T follicular helper cell (primary cell): ENCODE data around the gene MEGF9.
"Not testable (repeated sequence)": the region's sequence is repeated elsewhere in the genome, so short reads cannot be mapped to it uniquely, and the experiment has no call there.

ENCODE experiments used
- DNase-seq: peaks from one replicate; pipeline ENCODE4 v3.0.0-alpha.2; 2020; ENCODE audit warnings: low read depth

Gene MEGF9

DNA sequence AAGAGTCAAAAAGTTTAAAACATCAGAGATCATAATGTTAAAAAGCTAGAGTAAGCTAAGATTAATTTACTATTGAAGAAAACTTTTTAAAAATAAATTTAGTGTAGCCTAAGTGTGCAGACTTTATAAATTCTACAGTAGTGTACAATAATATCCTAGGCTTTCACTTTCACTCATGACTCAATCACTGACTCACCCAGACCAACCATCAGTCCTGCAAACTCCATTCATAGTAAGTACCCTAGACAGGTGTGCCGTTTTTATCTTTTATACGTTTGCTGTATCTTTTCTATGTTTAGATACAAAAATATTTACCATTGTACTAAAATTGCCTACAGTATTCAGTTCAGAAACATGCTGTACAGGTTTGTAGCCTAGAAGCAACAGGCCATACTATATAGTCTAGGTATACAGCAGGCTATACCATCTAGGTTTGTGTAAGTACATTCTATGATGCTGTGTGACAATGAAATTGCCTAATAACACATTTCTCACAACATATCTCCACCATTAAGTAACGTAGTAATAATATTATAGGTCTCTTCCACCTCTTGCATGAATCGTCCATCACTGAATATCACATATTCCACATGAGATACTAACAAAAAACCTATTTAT, 59.2 kb downstream of the MEGF9 start:
- DNase-seq = no peak

DNA sequence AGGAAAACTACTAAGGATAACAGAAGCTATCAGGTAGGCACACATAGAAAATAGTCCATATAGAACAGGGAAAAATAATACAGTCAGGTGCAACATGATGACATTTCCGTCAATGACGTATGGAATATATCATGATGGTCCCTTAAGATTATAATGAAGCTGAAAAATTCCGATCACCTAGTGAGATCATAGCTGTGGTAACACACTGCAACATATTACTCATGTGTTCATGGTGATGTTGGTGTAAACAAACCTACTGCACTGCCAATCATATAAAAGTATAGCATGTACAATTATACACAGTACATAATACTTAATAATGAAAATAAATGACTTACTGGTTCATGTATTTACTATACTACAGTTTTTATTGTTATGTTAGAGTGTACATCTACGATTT, 60.0 kb downstream of the MEGF9 start:
- no peak for DNase-seq

DNA sequence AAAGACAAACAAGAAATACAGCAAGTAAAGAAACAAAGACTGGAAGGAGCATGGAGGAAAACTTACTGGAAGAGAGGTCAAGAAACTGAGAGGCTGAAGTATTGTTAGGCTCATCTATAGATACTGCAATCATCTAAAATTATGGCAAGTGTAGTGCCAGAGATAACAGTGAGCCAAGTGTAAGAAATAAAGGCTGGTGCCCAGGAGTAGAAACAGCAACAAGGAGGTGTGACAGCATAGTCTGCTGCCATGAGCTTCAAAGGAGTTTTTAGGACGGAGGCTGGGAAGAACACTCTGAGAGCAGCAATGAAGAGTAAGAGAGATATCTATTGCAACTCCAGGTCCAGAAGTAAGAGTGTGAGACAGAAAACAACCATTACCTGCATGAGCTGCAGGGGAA, 60.5 kb downstream of the MEGF9 start:
- DNase-seq = no peak

DNA sequence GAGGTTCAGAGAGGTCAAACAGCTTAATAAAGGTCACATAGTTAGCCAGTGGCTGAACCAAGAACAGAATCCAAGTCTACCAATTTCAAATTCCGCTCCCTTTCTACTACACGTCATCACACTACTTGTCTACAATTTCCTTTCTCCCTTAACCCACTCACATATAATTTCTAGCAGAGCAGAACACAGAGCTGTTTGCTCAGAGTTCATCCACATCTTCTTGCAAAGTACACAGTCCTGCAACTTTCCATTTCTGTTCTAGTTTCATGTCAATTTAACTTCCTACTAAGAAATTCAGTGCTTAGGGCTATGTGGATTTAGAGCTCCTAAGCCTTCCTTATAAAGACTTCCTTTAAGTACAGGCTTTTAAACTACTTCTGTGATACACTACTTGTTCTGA, 61.3 kb downstream of the MEGF9 start:
- DNase-seq = no peak

DNA sequence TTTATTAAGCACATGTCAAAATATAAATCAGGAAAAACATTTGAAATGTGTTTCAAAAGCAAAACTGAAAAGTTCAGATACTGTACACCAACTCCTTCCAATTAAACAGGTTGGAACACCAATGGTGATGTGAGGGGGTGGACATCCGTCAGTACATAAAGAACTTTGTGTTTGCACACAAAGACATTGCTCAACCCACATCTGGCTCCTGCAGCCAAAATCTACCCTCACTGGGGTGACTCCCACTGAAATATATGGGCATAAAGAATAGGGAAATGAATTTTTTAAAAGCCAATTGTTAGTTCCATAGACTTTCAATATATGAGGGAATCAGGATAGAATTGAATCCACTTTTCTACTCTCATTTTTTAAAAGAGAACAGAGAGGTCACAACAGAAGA, 63.9 kb downstream of the MEGF9 start:
- DNase-seq = no peak

DNA sequence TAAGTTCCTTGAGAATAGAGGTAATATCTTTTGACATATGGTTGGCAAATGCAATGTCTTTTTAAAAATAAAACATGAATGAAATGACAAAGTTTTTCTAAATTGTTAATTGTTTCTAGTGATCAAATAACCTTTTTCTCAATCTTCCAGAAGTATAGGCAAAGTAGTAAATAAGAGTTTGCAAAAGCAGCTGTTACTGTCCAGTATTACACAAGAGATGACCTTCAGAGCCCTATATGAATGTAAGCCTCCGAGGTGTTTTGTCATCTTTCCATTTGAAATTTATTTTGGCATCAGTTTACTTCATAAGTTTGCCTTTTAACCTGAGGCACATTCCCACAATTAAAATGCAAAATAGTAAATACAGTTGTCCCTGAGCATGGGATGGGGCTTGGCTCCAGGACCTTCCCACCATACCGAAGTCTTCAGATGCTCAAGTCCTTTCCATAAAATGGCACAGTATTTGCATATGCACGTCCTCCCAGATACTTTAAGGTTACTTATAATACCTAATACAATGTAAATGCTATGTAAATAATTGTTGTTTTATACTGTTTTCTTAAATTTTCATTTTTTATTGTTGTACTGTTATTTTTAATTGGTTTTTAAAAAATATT, 65.6 kb downstream of the MEGF9 start:
- no peak for DNase-seq

DNA sequence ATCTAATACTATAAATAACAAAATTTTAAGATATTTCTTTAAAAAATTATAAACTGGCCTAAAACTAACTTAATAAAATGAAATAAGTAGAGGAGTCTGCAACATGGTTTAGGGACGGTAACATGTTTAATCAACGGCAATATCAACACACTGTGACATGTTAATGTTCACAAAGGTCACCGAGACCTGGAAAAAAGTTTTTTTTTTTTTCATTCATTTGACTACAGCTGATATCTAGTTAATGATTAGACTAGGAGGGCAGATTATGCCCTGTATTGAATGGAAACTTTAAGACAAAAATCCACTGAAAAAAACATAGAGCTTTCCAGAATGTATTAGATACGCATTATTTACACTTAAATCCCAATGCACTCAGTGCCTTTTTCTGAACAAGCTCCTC, 67.3 kb downstream of the MEGF9 start:
- no peak for DNase-seq

DNA sequence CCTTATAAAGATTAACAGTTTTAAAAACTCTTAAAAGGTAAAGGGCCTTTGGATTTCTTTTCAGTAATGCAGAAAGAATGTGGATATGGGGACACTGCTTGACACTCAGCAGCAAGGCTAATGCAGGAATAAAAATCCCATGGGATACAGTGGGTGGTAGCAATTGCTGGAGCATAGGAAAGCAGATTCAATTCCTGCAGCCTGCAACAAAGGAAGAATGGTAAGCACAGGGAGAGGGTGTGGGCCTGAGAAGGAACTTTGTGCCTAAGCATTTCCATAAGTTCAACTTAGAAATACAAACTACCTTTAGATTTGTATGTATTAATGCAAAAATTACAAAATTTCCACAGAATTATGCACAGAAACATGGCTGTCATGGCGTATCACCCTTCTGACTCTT, 68.5 kb downstream of the MEGF9 start:
- DNase-seq = no peak

DNA sequence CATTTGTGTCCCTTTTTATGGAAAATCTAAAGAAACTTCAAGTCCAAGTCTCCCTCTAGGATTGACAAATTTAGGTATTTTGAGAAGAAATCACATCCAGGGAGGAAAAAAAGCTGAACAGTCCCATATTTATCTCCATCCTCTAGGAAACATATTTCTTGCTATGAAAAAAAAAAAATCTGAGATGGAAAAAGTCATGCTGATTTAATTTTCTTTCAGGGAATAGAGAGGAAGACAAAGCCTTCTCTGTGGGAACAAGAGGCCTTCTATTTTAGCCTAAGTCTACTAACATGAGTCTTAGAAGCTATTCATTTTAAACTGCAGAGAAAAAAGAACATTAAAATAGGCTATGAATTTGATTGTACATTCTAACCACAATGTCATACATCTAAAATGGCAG, 71.2 kb downstream of the MEGF9 start:
- DNase-seq = no peak

DNA sequence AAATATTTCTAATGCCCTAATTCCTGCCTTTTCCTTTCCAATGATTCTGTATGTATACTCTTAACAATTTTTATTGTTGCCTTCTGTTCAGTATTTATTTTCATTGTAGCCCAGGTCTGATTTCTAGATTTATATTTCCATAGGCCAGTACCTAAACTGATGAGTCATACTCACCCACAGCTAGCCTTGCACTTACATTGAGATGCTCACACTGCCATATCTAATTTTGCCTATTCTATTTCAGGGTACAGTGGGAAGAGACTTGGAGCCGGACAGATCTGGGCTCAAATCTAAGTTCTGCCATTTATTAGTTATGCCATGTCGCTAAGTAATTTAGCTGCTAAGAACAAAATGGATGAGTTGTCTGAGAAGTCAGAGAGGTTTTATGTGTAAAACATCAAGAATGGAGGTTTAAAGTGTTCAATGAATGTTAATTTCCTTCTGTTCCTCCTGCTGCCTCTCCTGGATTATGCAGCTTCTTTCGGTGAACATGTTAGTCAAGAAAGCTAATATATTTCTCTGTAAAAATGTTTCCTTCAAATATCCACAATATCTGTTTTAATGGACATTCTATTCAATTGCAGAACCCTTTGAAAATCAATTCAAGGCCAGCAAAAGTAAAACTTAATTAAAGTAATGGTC, 72.0 kb downstream of the MEGF9 start:
- no peak for DNase-seq

DNA sequence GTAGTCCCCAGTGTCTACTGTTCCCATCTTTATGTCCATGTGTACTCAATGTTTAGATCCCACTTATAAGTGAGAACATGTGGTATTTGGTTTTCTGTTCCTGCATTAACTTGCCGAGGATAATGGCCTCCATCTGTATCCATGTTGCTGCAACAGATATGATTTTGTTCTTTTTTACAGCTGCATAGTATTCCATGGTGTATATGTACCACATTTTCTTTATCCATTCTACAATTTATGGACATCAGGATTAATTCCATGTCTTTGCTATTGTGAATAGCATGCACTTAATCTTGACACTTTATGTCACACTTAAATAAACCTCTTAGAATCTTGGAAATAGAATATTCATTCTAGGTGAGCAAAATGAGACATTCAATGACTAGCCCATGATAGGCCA, 73.4 kb downstream of the MEGF9 start:
- not testable (repeated sequence) for DNase-seq

DNA sequence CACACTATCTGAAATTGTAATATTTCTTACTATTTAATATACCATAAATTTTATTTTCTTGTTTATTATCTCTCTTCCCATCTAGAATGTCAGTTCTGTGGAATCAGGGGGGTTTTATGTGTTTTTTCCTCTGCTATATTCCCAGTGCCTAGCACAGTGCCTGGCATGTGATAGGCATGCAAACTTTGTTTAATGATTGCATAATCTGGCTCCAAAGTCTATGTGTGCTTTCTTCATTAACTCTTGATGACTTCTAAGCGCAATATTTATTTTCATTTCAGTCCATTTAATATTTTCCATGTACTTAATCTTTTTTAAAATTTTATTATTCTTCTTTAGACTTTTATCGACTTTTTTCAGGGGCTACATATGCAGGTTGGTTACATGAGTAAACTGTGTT, 73.9 kb downstream of the MEGF9 start:
- DNase-seq = no peak

DNA sequence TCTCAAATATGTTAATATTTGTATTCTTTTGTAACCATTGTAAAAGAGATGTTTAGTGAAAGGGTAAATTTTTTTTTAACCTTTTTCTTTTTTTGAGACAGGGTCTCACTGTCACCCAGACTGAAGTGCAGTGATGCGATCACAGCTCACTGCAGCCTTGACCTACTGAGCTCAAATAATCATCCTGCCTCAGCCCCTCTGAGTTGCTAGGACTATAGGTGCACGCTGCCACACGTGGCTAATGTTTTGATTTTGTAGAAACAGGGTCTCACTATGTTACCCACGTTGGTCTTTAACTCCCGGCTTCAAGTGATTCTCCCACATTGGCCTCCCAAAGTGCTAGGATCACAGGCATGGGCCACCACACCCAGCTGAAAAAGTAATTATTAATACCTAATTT, 76.4 kb downstream of the MEGF9 start:
- DNase-seq = no peak

DNA sequence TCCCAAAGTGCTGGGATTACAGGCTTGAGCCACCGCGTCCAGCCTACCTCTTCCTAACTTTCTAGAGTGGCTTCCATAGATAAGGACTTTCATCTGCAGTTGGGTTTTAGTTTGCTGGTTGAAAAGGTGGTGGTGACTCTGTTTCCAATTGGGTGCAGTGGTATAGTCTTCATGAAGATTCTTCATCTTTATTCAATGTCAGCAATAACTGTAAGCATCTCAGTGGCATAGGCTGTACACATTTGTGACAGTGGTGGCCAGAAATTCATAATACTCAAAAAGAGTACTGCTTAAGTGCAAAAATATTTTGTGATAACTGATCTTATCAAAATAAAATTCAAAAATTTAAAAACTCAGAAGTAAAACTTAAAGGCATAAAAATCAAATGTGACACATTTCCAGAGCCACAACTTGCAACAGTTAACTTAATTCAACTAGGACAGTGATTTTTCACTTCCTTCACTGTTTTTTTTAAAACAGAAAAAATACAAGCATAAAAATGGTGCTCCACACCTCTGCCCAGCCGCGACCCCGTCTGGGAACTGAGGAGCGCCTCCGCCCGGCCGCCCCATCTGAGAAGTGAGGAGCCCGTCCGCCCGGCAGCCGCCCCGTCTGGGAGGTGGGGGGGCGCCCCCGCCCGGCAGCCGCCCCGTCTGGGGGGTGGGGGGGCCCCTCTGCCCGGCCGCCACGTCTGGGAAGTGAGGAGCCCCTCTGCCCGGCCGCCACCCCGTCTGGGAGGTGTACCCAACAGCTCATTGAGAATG, 77.9 kb downstream of the MEGF9 start:
- no peak for DNase-seq

DNA sequence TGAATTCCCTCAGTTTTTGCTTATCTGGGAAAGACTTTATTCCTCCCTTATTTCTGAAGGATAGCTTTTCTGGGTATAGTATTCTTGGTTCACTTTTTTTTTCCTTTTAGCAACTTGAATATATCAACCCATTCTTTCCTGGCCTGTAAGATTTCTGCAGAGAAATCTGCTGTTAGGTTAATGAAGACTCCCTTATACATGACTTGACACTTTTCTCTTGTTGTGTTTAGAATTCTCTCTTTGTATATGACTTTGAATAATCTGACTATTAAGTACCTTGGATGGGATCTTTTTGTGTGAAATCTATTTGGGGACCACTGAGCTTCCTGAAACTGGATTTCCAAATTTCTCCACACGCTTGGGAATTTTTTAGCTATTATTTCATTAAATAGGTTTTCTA, 79.3 kb downstream of the MEGF9 start:
- no peak for DNase-seq

DNA sequence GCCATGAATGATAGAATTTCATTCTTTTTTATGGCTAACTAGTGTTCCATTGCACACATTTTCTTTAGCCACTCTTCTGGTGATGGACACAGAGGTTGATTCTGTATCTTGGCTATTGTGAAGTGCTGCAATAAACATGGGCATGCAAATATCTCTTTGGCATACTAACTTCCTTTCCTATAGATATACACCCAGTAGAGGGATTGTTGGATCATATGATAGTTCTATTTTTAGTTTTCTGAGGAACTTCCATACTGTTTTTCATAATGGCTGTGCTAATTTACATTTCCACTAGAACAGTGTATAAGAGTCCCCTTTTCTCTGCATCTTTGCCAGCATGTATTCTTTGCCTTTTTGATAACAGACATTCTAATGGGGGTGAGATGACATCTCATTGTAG, 83.9 kb downstream of the MEGF9 start:
- no peak for DNase-seq

DNA sequence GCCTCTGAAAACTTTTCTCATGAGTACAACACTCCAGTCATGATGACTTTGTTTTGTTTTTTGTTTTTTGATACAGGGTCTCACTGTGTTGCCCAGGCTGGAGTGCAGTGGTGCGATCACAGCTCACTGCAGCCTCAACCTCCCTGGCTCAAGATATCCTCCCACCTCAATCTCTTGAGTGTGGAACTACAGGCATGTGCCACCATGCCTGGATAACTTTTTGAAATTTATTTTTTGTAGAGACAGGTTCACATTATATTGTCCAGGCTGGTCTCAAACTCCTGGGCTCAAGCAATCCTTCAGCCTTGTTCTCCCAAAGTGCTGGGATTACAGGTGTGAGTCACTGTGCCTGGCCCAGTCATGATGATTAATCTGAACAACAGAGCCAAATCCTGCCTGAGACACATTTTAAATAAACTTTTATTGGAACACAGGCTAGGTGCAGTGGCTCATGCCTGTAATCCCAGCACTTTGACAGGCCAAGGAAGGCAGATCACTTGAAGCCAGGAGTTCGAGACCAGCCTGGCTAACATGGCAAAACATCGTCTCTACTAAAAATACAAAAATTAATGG, 85.3 kb downstream of the MEGF9 start:
- DNase-seq = not testable (repeated sequence)

DNA sequence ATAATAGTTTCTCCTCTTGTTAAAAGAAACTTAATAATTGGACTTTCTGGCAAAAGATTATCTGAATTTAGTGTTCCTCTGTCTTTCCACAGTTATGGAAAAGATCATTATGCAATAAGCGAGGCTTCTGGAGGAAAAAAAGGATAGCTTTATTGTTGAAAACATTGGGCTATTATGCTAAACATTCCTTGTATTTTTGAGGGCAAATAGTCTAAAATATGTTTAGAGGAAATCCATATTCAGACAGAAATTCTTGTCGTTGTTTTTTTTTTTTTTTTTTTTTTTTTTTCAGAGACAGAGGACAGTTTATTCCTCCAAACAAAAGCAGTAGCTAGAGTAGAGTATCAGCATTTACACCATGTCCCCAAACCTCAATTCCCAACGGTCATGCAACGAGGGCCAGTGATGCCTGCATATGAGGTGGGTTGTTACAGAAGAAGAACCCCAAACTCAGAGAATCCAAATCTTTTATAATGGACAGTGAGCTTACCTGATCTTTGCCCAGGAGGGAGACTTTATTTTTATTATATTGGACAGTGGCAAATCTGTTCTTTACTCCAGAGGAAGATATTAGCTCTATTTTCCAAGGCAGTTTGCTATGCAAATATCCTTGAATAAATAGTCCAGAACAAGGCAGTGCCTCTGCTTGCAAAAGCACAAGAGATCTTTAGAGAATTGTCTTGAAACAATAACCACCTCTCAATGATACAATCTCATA, 85.9 kb downstream of the MEGF9 start:
- no peak for DNase-seq

DNA sequence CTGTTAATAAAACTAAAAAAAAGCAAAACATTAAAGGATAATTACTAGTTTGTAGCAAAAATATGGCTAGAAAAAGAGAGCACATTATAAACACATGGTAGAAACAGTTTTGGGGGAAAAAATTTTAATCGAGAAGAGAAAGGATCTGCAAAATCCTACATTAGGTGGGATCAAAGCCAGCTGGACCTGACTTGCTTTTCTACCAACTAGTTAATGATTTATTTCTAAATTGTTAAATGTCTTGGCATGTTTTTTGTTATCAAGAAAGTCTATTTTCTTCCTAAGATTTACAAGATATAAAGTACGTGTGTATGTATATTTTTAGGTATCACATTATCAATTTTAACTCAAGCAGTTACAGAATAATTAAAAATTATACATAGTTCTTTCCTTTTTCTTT, 87.2 kb downstream of the MEGF9 start:
- no peak for DNase-seq

DNA sequence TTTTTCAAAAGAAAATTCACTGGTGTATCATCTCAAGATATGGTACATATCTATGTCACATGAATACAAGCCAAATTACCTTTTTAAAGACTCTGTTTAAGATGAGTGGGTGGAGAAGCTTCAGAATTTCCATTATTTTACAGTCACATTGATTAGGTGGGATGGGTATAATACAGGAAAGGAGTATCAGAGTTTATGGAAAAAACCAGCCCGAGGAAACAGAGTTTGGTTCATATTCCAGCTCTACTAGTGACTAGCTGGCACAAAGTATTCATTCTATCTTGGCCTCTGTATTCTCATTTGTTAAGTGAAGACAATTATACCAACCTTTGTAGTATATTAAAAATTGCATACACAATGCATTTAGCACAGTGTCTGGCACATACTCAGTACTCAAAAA, 87.8 kb downstream of the MEGF9 start:
- no peak for DNase-seq

DNA sequence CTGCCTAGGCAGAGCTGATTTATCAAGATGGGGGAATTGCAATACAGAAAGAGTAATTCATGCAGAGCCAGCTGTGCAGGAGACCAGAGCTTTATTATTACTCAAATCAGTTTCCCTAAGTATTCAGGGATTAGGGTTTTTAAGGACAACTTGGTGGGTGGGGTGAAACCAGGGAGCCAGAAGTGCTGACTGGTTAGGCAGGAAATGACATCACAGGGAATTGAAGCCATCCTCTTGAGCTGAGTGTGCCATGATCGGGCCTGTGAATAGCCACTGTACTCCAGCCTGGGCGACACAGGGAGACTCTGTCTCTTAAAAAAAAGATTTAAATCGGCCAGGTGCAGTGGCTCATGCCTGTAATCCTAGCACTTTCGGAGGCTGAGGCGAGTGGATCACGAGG, 89.0 kb downstream of the MEGF9 start:
- DNase-seq = no peak

DNA sequence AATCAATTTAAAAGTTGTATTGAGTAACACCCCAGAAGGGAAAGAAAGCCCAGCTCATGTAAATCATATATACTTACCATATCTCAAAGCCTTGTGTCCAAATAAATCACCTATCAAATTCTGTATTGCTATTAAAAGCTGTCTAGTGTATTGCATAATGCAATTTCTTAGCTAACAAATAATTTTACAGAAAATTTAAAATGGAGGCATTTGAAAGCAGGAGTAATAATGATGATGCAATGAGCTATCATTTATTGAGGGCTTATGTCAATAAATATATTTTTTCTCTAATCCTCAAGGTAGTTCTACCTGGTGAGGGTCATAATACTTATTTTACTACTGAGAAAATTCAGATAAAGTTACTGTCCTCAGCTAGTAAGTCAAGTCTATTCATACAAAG, 91.5 kb downstream of the MEGF9 start:
- no peak for DNase-seq
